Hypothalamus (tissue), 51 donors: ENCODE data around the gene CETN1.

ENCODE experiments used
- DNase-seq, 51 donors: peaks; one replicate each; lab custom pipeline; 2025; lab: John Stamatoyannopoulos, UW

Gene CETN1

GRCh38 chr18:580154-580553 lies at the start of gene CETN1:
CETN1 (plus strand) TSS chr18:580380; CDS start chr18:580409, 29 bp downstream.
- DNase-seq: no peak

DNA sequence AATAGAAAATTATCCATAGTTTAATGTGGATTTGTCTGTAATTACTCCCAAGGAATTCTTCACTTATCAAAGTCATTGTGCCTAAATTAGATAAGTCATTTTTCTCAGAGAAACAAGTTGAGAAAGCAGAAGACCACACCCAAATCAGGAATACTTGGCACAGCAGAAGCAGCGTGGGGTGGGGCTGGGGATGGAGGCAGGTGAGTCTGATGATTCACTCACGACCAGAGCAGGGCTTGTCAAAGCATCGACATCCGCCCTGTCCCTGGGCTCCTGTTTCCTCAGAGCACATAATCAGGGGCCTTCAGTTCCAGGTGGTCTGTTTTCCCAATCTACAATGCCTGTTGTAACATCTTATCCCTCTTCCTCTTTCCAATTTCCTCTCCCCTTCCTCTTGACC lies 48.2 kb upstream of the CETN1 start:
- no peak for DNase-seq

DNA sequence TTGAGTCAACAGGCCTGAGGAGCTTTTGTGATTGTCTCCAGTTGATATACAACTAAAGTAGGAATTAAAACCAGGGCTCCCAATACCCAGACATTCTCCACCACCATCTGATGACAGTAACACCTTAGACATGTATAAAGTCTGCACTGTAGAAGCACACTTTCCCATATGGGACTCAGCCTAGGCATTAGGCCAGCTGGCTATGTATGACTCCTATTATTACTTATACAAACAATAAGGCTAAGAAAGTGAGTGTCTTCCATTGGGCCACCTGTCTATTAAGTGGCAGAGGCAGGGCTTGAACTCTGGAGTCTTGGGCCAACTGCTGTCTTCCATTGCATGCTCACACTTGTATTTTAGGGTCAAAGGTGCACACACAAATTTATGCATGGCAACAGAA lies 47.5 kb upstream of the CETN1 start:
- no peak for DNase-seq

DNA sequence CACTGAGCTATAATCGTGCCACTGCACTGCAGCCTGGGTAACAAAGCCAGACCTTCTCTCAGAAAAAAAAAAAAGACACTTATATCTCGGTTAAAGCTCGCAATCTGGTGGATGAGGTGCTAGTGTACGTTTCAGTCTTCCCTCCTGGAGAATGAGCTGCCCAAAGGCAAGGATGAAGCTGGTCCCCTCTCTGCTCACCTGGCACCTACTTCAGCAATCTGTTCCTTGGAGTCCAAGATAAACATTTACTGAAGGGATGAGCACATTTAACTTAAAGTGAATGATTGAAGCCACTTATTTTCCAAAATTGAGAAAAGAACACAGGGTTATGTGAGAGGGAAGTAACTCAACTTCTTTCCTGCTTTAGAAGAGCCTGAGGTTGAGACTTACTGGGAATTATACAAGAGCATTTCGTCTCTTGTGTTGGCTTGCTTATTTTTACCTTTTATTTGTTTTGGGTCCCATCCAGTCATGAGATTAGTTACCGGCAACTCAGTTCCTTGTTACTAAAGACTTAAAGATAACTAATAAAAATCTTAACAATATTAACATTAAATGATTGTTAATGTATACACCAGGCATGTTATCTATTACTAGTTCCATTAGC lies 46.1 kb upstream of the CETN1 start:
- no peak for DNase-seq

GRCh38 chr18:543447-544078 lies 36.6 kb upstream of the CETN1 start:
- DNase-seq: no peak

DNA sequence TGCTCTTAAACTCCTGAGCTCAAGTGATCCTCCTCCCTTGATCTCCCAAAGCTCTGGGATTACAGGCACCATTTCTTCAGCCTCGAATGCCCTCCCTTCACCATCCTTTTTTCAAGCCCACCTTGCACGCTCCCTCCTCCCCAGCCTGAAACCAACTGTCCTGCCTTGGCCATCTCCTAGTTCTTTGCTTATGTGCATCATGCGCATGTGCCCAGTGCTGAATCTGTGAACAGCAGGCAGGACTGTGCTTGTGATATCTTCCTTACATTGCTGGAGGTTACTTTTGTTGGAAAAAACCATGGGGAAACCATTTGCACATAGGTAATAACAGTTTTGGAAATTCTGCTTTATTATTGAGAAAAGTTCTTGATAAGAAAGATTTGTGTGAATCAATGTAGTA lies 30.2 kb upstream of the CETN1 start:
- DNase-seq: no peak

DNA sequence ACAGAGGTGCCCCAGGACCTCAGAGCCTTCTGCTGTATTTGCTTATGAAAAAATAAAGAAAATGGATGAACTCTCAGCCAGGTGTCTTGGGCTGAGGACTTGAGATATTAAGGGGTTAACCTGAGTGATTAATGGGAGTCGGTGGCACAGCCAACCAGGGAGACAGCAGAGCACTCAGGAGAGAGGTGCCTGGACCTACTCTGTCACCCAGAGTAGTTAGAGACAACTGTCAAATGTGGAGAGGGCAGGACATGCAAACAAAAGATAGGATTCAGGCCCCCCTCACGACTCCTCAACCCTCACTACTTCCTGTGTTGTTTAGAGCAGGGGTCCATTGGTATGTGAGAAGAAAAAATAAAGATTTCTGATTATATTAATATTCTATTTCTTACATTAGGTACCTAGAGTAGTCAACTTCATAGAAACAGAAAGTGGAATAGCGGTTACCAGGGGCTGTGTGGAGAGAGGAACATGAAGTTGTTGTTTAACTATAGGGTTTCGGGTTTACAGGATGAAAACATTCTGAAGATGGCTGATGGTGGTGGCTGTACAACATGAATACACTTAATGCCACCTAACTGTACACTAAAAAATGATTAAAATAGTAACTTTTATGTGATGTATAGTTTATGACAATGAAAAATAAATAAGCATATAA lies 28.6 kb upstream of the CETN1 start:
- no peak for DNase-seq

GRCh38 chr18:555705-556457 lies 24.3 kb upstream of the CETN1 start:
- DNase-seq: no peak

GRCh38 chr18:564708-565561 lies 15.2 kb upstream of the CETN1 start:
- peak in 1 of 51 donors; percentile 3 for DNase-seq

- DNase-seq: no peak
Measured at GRCh38 chr18:565562-566061, 14.6 kb upstream of the CETN1 start.

GRCh38 chr18:567122-567521 lies 13.1 kb upstream of the CETN1 start:
- DNase-seq: no peak

GRCh38 chr18:568731-569130 lies 11.4 kb upstream of the CETN1 start:
- no peak for DNase-seq

DNA sequence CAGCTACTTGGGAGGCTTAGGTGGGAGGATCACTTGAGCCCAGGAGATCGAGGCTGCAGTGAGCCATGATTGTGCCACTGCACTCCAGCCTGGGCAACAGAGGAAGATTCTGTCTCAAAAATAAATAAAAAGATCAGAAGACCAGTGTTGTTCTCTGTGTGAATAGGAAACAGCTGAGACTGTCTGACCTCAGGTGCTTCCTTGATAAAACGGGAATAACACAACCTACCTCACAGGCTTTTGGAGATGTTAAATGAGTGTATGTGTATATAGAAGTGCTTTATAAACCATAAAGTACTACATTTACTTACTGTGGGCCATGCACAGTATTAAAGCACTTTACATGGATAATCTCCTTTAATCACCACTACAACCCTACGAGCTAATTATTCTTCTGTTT lies 9.9 kb upstream of the CETN1 start:
- no peak for DNase-seq

DNA sequence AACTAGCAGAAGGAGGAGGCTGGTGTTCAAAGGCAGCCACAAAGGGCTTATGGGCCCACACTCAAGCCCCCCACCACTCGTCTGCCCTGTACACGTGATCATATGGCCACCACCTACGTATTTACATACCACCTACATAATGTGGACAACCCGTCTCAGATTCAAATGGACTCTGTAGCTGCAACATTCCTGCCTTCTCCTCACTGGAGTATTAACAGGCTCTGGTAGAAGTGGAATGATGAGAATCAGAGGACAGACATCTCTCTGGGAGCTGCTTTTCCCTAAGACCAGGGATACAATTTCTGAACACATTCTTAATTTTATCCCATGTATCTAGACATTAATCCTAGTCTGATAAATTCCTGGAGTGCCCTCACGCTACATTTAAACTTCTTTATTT lies 9.5 kb upstream of the CETN1 start:
- no peak for DNase-seq

- DNase-seq: no peak
Measured at GRCh38 chr18:572091-572830, 7.9 kb upstream of the CETN1 start.

DNA sequence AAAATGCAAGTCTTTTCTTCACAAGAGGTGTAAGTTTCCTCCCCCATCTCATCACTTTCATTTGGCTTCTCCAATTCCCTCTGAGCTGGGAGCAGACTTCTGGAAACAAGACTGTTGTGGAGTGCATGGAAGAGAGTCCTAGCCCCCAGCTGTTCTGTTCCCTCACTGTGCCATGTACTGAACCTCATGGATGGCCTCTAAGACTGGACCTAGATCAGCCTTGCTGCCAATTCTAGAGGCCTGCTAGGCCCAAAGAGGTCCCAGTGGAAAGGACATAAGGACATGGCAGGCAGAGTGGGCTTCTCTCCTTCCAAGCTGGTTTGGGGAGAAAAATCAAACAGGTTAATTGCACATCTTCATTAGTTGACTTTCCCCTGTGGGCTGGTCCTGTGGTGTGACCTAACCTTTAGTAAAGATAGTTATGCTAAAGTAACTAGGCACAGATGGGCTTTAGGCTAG lies 7.3 kb upstream of the CETN1 start:
- DNase-seq: no peak

DNA sequence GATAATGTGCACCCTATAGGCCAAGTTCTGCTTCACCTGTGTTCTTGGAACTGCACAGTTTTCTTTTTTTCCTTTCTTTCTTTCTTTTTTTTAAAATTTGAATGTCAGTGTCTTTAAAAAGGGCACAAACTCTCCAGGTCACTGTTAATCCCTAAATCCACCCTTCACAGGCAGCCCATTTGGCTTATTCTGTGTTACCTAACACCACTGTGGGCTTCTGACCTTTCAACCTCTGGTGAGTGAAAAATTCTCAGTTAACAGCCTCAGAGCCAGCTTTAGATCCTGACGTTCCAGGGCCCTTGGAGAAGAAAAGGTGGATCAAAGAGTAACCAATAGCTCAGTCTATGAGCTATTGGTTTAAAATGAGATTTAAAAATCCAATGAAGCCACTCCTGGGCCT lies 6.8 kb upstream of the CETN1 start:
- DNase-seq: no peak

- DNase-seq: no peak
Measured at GRCh38 chr18:574149-574860, 5.9 kb upstream of the CETN1 start.
